Measurements from ENCODE around the gene FOXF1. TPM values are rescaled to one million over a fixed set of nuclear protein-coding genes. Genes with fewer than 3 reads are reported as not detected.

FOXF1 gene
- total RNA-seq, 3 donors from 2014 or later, result 6.9 to 85.8 (median 9.9) TPM

GRCh38 chr16:86547286-86547685 is 37.0 kb downstream of the FOXF1 start:
- Histone ChIP-seq H3K4me3 (no peak overlapping the region), H3K36me3 (ENCODE audit: low read depth) (no peaks in the 10 kb centered on the region), H3K9me3 (no peaks in the 10 kb centered on the region), H3K4me1 (ENCODE audit: low read depth) (no peaks in the 10 kb centered on the region)
- ATAC-seq (no peak), DNase-seq (no peak)
- intact Hi-C loops (cut with DNase I, micrococcal nuclease), result no loop called here
- no peak for TF ChIP-seq CTCF (IDR thresholded peaks at IDR 0.05)

DNA sequence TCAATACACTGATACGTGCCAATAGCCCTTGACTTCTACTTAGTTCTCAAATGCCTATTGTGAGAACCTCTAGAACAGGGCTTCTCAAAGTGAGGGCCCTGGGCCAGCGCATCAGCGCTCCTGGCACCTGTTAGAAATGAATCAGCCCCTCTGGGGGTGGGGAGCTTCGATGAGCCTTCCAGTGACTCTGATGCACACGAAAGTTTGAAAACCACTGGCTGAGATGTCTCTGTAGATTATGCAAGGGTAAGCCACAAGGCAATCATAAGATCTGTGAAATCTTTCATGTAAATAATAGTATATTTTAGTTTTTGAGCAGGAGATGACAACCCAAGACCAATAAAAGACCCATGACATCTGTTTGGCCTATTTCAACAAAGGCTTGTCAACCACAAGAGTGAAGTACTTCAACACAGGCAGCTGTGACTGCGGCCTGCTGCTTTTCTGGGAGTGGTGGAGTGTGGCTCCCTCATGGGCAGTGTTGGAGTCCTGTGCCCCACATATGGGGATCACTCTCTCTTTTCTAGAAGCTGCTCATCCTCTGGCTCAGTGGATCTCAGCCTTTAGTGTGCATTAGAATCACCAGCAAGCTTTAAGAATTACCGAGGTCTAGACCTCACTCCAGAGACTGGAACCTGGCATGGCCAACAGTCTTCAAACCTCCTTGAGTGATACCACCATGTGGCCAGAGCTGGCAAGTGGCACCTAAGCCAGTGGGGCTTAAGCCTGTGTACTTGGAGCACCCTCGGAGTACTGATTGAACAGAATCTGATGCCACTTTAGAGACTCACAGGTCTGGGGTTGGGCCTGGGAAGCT is 39.0 kb downstream of the FOXF1 start:
- intact Hi-C loops (cut with DNase I, micrococcal nuclease), result no loop called here
- H3K4me1 ChIP-seq (ENCODE audit: low read depth), result peaks cover 2% of the 10 kb centered on the region
- DNase-seq, result no peak
- no peak for TF ChIP-seq CTCF (IDR thresholded peaks at IDR 0.05)
- H3K36me3 ChIP-seq (ENCODE audit: low read depth), result no peaks in the 10 kb centered on the region
- H3K9me3 ChIP-seq, result no peaks in the 10 kb centered on the region
- no peak for ATAC-seq
- H3K4me3 ChIP-seq, result no peak overlapping the region

DNA sequence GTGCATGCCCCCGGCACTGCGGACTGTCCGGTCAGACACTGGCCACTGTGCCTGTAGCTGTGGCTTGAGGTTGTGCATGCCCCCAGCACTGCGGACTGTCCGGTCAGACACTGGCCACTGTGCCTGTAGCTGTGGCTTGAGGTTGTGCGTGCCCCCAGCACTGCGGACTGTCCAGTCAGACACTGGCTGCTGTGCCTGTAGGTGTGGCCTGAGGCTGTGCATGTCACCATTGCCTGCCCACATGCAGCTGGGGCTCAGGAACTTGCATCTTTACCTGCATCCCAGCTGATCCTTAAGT is 39.5 kb downstream of the FOXF1 start:
- no peaks in the 10 kb centered on the region for H3K36me3 ChIP-seq (ENCODE audit: low read depth)
- DNase-seq (no peak), ATAC-seq (no peak)
- peaks cover 4% of the 10 kb centered on the region for H3K4me1 ChIP-seq (ENCODE audit: low read depth)
- no peak overlapping the region for H3K4me3 ChIP-seq
- no peak for TF ChIP-seq CTCF (IDR thresholded peaks at IDR 0.05)
- no peaks in the 10 kb centered on the region for H3K9me3 ChIP-seq
- intact Hi-C loops (cut with DNase I, micrococcal nuclease), result no loop called here

DNA sequence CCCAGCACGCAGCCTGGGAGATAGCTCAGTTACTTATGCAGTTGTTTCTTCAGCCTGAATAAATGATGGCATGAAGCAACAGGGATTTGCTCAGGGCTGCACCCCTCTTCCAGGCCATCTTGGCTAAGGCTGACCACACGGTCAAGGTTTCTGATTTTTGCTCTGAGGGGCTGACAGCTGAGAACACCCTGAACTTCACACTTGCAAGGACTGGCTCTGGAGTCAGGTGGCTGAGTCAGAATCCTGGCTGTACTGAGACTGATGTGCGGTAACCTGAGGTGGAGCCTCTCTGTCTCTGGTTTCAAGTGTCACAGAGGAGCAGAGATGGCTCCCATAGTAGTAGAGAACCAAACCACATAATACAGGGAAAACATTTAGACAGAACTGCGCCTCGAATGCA is 40.0 kb downstream of the FOXF1 start:
- DNase-seq (no peak), ATAC-seq (no peak)
- peaks cover 4% of the 10 kb centered on the region for H3K4me1 ChIP-seq (ENCODE audit: low read depth)
- no peak overlapping the region for H3K4me3 ChIP-seq
- no peaks in the 10 kb centered on the region for H3K36me3 ChIP-seq (ENCODE audit: low read depth)
- no peak for TF ChIP-seq CTCF (IDR thresholded peaks at IDR 0.05)
- intact Hi-C loops (cut with DNase I, micrococcal nuclease), result no loop called here
- no peaks in the 10 kb centered on the region for H3K9me3 ChIP-seq

DNA sequence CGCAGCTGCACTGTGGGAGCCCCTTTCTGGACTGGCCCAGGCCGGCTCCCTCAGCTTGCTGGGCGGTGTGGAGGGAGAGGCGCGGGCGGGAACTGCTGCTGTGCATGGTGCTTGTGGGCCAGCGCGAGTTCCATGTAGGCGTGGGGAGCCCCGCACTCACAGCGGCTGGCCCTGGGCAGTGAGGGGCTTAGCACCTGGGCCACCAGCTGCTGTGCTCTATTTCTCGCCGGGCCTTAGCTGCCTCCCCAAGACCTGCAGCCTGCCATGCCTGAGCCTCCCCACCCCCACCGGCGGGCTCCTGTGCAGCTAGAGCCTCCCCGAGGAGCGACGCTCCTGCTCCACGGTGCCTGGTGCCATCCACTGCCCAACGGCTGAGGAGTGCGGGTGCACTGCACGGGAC is 43.0 kb downstream of the FOXF1 start:
- H3K9me3 ChIP-seq, result no peaks in the 10 kb centered on the region
- intact Hi-C loops (cut with DNase I, micrococcal nuclease), result no loop called here
- H3K4me1 ChIP-seq (ENCODE audit: low read depth), result peaks cover 4% of the 10 kb centered on the region
- no peak for DNase-seq
- TF ChIP-seq CTCF (IDR thresholded peaks at IDR 0.05), result no peak
- H3K36me3 ChIP-seq (ENCODE audit: low read depth), result no peaks in the 10 kb centered on the region
- no peak overlapping the region for H3K4me3 ChIP-seq
- ATAC-seq, result no peak

DNA sequence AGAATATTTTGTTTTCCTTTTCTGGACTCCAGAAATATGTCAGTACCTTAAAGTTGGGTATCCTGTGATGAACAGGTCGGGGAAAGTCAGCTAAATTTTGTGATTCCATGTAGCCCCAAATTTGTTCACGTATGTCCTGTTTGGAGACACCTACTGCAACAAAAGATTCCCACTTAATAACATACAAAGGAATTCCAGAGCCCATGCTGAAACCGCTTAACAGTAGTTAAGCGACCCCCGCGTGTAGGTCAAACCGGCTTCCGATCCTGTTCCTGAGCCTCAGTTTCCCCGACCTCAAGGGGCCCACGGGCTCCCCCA is 44.2 kb downstream of the FOXF1 start:
- intact Hi-C loops (cut with DNase I, micrococcal nuclease), result no loop called here
- no peak for TF ChIP-seq CTCF (IDR thresholded peaks at IDR 0.05)
- Histone ChIP-seq H3K9me3 (no peaks in the 10 kb centered on the region), H3K4me1 (ENCODE audit: low read depth) (peaks cover 4% of the 10 kb centered on the region), H3K4me3 (peak overlapping the region; percentile 80), H3K36me3 (ENCODE audit: low read depth) (no peaks in the 10 kb centered on the region)
- DNase-seq, result no peak
- ATAC-seq, result no peak
